GM23338 (cell line): ENCODE results near the gene SOWAHA. TPM values are rescaled to one million over a fixed set of nuclear protein-coding genes. Genes with fewer than 3 reads are reported as not detected.

Experiments
- ATAC-seq: fragments of 200-7000 bp; cut with Tn5 transposase; 3 replicates; pipeline ENCODE4 v1.9.1; 2020
- DNase-seq: peaks from one replicate; pipeline ENCODE4 v3.0.0-alpha.2; 2015; ENCODE audit warnings: low spot score
- H2AFZ ChIP-seq: fragments of 200-600 bp; sonication (generic); 2 replicates; pipeline ENCODE4 v1.8.0; 2016; ENCODE audit warnings: antibody characterized with exemption, mild to moderate bottlenecking, moderate library complexity
- H3F3A ChIP-seq: fragments of 200-600 bp; sonication (generic); replicated peaks from 2 replicates; pipeline ENCODE4 v1.8.0; 2017; ENCODE audit warnings: antibody characterized with exemption, mixed run types, low read depth
- H3K27ac ChIP-seq: fragments of 200-600 bp; sonication (generic); 2 replicates; pipeline ENCODE4 v1.6.1; 2016; ENCODE audit warnings: low read depth
- H3K27me3 ChIP-seq: fragments of 200-600 bp; sonication (generic); 2 replicates; pipeline ENCODE4 v1.8.0; 2016; ENCODE audit warnings: mild to moderate bottlenecking, mixed run types, moderate library complexity; ENCODE audit not compliant: insufficient read depth
- H3K36me3 ChIP-seq: fragments of 200-600 bp; sonication (generic); 2 replicates; pipeline ENCODE4 v1.8.0; 2016; ENCODE audit warnings: mild to moderate bottlenecking; ENCODE audit not compliant: insufficient read depth
- H3K4me1 ChIP-seq: fragments of 200-600 bp; sonication (generic); 2 replicates; pipeline ENCODE4 v1.8.0; 2016; ENCODE audit warnings: mild to moderate bottlenecking, moderate library complexity; ENCODE audit not compliant: insufficient read depth
- H3K4me2 ChIP-seq: fragments of 200-600 bp; sonication (generic); 2 replicates; pipeline ENCODE4 v1.7.1; 2017; ENCODE audit warnings: mixed run types
- H3K4me3 ChIP-seq: fragments of 200-600 bp; sonication (generic); 2 replicates; pipeline ENCODE4 v1.6.1; 2016; ENCODE audit warnings: mixed run types
- H3K79me2 ChIP-seq: fragments of 200-600 bp; sonication (generic); replicated peaks from 2 replicates; pipeline ENCODE4 v1.8.0; 2017; ENCODE audit warnings: mild to moderate bottlenecking; ENCODE audit not compliant: insufficient read depth
- H3K9me2 ChIP-seq: fragments of 200-600 bp; sonication (generic); 2 replicates; pipeline ENCODE4 v1.8.0; 2017; ENCODE audit not compliant: insufficient read depth
- H4K20me1 ChIP-seq: fragments of 200-600 bp; sonication (generic); replicated peaks from 2 replicates; pipeline ENCODE4 v1.8.0; 2017; ENCODE audit warnings: mild to moderate bottlenecking; ENCODE audit not compliant: insufficient read depth
- H3K27ac Mint-ChIP-seq: 2 replicates; pipeline ENCODE4 v1.8.0; 2020; ENCODE audit warnings: inconsistent platforms, mild to moderate bottlenecking, moderate library complexity, mixed read lengths
- H3K27me3 Mint-ChIP-seq: 3 replicates; pipeline ENCODE4 v1.8.0; 2022; ENCODE audit warnings: low read depth, mild to moderate bottlenecking, moderate library complexity, mixed read lengths, inconsistent platforms; ENCODE audit not compliant: insufficient read depth, poor library complexity
- H3K36me3 Mint-ChIP-seq: 3 replicates; pipeline ENCODE4 v1.8.0; 2021; ENCODE audit warnings: low read depth, mild to moderate bottlenecking, inconsistent platforms, moderate library complexity, mixed read lengths
- H3K4me1 Mint-ChIP-seq: 3 replicates; pipeline ENCODE4 v1.8.0; 2020; ENCODE audit warnings: mild to moderate bottlenecking, inconsistent platforms, mixed read lengths
- H3K4me3 Mint-ChIP-seq: 3 replicates; pipeline ENCODE4 v1.8.0; 2021; ENCODE audit warnings: moderate library complexity, mild to moderate bottlenecking, inconsistent platforms, mixed read lengths
- H3K9me3 Mint-ChIP-seq: 3 replicates; pipeline ENCODE4 v1.8.0; 2020; ENCODE audit warnings: moderate library complexity, mild to moderate bottlenecking, inconsistent platforms, mixed read lengths
- CREB1 ChIP-seq: fragments of 250-450 bp; sonication (Bioruptor Pico); IDR thresholded peaks from 2 replicates; pipeline ENCODE4 v1.5.0; 2020; ENCODE audit warnings: low read depth, mild to moderate bottlenecking, moderate library complexity
- EZH2 ChIP-seq: fragments of 200-600 bp; sonication (generic); IDR thresholded peaks from one replicate; pipeline ENCODE4 v1.8.0; 2017; ENCODE audit warnings: antibody characterized with exemption, mild to moderate bottlenecking, low read depth; ENCODE audit not compliant: unreplicated experiment
- EZH2phosphoT487 ChIP-seq: fragments of 200-600 bp; sonication (generic); IDR thresholded peaks from one replicate; pipeline ENCODE4 v1.8.1; 2018; ENCODE audit warnings: antibody characterized with exemption; ENCODE audit not compliant: unreplicated experiment
- JUNB ChIP-seq: IDR thresholded peaks from one replicate; pipeline ENCODE4 v1.6.1; 2016; ENCODE audit warnings: antibody characterized with exemption; ENCODE audit not compliant: unreplicated experiment
- NANOG ChIP-seq: IDR thresholded peaks from 2 replicates; pipeline ENCODE4 v1.6.1; 2016; ENCODE audit warnings: antibody characterized with exemption, borderline replicate concordance
- POLR2AphosphoS5 ChIP-seq: IDR thresholded peaks from 2 replicates; pipeline ENCODE4 v1.6.1; 2016; ENCODE audit warnings: antibody characterized with exemption, low read depth
- STAT1 ChIP-seq: IDR thresholded peaks from one replicate; pipeline ENCODE4 v1.6.1; 2016; ENCODE audit warnings: antibody characterized with exemption; ENCODE audit not compliant: unreplicated experiment
- ZNF331 ChIP-seq: fragments of 250-450 bp; sonication (Bioruptor Pico); IDR thresholded peaks from 2 replicates; pipeline ENCODE4 v1.5.0; 2020; ENCODE audit warnings: low read depth, mild to moderate bottlenecking, moderate library complexity
- ZNF462 ChIP-seq: fragments of 250-450 bp; sonication (Bioruptor Pico); IDR thresholded peaks from 2 replicates; pipeline ENCODE4 v1.5.0; 2020; ENCODE audit warnings: mild to moderate bottlenecking, moderate library complexity
- polyA plus RNA-seq: library from polyadenylated mRNA; unstranded; fragments of >200 nt; fragmentation: Nextera tagmentation; extraction: Ambion mirVana; gene quantifications from 2 replicates; pipeline ENCODE4 v1.2.1, GENCODE V29; 2016
- total RNA-seq: library from RNA; depleted of rRNA; stranded (reverse); fragments of >200 nt; shearing (Covaris generic); gene quantifications from 2 replicates; pipeline ENCODE4 v1.2.3, GENCODE V29; 2014
- TF ChIP-seq, protein P1 (sequence below): IDR thresholded peaks from one replicate; pipeline ENCODE4 v1.6.1; 2018; ENCODE audit warnings: antibody characterized with exemption; ENCODE audit not compliant: unreplicated experiment

SOWAHA gene
- total and polyA plus RNA-seq, 2 experiments from 2014 or later: 0.18 to 0.52 TPM

DNA sequence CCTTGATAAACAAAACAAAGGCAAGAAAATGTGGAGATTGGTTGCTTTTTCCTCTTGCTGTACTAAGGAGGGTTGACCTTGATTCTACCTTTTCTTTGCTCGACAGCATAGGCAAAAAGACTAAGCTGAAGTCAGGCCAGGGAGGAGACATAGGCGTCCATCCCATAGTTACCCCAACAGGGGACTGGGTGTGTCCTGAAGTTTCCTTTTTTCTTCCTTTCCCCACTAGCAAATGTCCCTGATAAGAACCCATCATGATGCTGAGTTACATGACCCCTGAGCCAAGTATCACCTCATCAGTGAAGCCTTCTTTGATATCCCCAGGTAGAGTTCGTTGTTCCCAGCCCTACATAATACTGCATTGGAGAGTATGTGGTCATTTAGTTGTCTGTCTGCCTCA is 27.2 kb downstream of the SOWAHA start (continued):
- no peak for TF ChIP-seq ZNF462 (CRISPR knock-in tag)

- Histone ChIP-seq H3K4me3 (no peak overlapping the region), H3K9me2 (no peaks in the 10 kb centered on the region), H3K27ac (no peak overlapping the region), H3K27me3 (no peaks in the 10 kb centered on the region), H3K79me2 (no peaks in the 10 kb centered on the region), H3K4me1 (no peaks in the 10 kb centered on the region), H4K20me1 (no peaks in the 10 kb centered on the region), H3K4me2 (no peak overlapping the region), H3F3A (no peaks in the 10 kb centered on the region), H2AFZ (no peak overlapping the region), H3K36me3 (no peaks in the 10 kb centered on the region)
- H3K4me1 Mint-ChIP-seq: no peaks in the 10 kb centered on the region
- H3K27ac Mint-ChIP-seq: no peak overlapping the region
- H3K27me3 Mint-ChIP-seq: peaks cover 2% of the 10 kb centered on the region
- no peaks in the 10 kb centered on the region for H3K36me3 Mint-ChIP-seq
- no peak overlapping the region for H3K4me3 Mint-ChIP-seq
- ATAC-seq (no peak), DNase-seq (no peak)
- no peaks in the 10 kb centered on the region for H3K9me3 Mint-ChIP-seq
- TF ChIP-seq STAT1 (no peak), NANOG (no peak), EZH2phosphoT487 (no peak), JUNB (no peak), ZNF331 (no peak), EZH2 (no peak), POLR2AphosphoS5 (no peak), CREB1 (CRISPR knock-in tag) (no peak)
- TF ChIP-seq, protein P1, sequence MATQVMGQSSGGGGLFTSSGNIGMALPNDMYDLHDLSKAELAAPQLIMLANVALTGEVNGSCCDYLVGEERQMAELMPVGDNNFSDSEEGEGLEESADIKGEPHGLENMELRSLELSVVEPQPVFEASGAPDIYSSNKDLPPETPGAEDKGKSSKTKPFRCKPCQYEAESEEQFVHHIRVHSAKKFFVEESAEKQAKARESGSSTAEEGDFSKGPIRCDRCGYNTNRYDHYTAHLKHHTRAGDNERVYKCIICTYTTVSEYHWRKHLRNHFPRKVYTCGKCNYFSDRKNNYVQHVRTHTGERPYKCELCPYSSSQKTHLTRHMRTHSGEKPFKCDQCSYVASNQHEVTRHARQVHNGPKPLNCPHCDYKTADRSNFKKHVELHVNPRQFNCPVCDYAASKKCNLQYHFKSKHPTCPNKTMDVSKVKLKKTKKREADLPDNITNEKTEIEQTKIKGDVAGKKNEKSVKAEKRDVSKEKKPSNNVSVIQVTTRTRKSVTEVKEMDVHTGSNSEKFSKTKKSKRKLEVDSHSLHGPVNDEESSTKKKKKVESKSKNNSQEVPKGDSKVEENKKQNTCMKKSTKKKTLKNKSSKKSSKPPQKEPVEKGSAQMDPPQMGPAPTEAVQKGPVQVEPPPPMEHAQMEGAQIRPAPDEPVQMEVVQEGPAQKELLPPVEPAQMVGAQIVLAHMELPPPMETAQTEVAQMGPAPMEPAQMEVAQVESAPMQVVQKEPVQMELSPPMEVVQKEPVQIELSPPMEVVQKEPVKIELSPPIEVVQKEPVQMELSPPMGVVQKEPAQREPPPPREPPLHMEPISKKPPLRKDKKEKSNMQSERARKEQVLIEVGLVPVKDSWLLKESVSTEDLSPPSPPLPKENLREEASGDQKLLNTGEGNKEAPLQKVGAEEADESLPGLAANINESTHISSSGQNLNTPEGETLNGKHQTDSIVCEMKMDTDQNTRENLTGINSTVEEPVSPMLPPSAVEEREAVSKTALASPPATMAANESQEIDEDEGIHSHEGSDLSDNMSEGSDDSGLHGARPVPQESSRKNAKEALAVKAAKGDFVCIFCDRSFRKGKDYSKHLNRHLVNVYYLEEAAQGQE: no peak
These were observed 27.8 kb downstream of the SOWAHA start for GRCh38 chr5:132840896-132841295.
